ENCODE measurements around the gene PARP11. TPM values are rescaled to one million over a fixed set of nuclear protein-coding genes. Genes with fewer than 3 reads are reported as not detected.
A peak's percentile ranks its signal among the peaks of the same experiment; 100 is the strongest.

PARP11 gene
- total RNA-seq, 2 donors from 2014 or later: 15.3 to 30.3 TPM

DNA sequence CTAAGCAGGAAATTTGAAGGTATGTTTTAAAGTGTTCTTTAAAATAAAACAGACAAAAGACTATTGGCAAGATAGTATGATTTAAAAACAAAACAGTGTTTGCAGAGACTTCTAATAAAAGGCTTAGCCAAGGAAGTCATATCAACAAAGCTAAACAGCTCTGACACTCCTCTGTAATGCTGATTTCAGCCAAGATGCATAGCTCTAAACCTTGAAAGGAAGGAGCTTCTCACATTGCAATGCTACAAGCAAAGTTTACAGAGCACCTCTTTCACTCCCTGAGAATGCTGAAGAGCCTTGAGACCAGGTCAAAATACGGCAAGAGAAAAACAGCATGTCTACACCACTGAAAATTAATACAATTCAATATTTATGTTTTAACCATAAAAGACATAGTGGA is 51.8 kb downstream of the PARP11 start:
- Mint-ChIP-seq H3K4me1 (peaks cover 7% of the 10 kb centered on the region), H3K27me3 (ENCODE audit: insufficient read depth) (no peaks in the 10 kb centered on the region), H3K4me3 (no peak overlapping the region), H3K9me3 (peaks cover 1% of the 10 kb centered on the region), H3K36me3 (ENCODE audit: low read depth) (peaks cover 46% of the 10 kb centered on the region), H3K27ac (peak overlapping the region; percentile 14)
- Histone ChIP-seq H3K27ac (ENCODE audit: low read depth, low read length) (no peak overlapping the region), H3K4me3 (ENCODE audit: low read length) (no peak overlapping the region), H3K36me3 (ENCODE audit: control insufficient read depth, insufficient read depth, low read length) (peaks cover 32% of the 10 kb centered on the region), H3K4me1 (ENCODE audit: control insufficient read depth, insufficient read depth, low read length) (no peaks in the 10 kb centered on the region), H3K9me3 (ENCODE audit: control insufficient read depth, low read length) (no peaks in the 10 kb centered on the region), H3K9ac (ENCODE audit: extremely low read depth, low read length, poor library complexity, severe bottlenecking) (no peak overlapping the region), H3K27me3 (ENCODE audit: control insufficient read depth, insufficient read depth, low read length, poor library complexity, severe bottlenecking) (no peaks in the 10 kb centered on the region)
- TF ChIP-seq, protein P1, sequence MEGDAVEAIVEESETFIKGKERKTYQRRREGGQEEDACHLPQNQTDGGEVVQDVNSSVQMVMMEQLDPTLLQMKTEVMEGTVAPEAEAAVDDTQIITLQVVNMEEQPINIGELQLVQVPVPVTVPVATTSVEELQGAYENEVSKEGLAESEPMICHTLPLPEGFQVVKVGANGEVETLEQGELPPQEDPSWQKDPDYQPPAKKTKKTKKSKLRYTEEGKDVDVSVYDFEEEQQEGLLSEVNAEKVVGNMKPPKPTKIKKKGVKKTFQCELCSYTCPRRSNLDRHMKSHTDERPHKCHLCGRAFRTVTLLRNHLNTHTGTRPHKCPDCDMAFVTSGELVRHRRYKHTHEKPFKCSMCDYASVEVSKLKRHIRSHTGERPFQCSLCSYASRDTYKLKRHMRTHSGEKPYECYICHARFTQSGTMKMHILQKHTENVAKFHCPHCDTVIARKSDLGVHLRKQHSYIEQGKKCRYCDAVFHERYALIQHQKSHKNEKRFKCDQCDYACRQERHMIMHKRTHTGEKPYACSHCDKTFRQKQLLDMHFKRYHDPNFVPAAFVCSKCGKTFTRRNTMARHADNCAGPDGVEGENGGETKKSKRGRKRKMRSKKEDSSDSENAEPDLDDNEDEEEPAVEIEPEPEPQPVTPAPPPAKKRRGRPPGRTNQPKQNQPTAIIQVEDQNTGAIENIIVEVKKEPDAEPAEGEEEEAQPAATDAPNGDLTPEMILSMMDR (conservative IDR thresholded peaks at IDR 0.05): no peak
- WGBS, 2 experiments (ENCODE audit: insufficient coverage in 1 of 2, insufficient read length in 1 of 2): 50% methylated on average over 1 of the region's 1 CpG; no CpG with 5 or more reads in 1 of the 2 experiments
- no peak for DNase-seq

DNA sequence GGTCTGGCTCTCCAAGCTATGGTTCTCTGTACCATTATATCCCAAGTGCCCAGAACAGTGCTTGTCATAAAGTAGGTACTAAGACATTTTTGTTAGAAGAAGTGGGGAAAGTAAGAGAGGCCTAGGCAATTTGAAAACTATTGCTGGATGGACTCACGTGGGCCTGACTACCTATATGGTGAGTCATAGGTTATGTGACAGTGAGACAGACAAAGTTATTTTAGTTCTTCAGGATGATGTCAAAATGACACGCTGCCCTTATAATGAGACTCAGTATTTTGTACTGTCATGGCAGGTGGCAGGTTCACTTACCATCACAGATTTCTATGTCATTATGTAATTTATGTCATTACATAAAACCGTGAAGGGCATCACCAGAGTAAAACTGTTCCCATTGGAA is 53.1 kb downstream of the PARP11 start:
- TF ChIP-seq, protein P1 (conservative IDR thresholded peaks at IDR 0.05): no peak
- Histone ChIP-seq H3K27ac (ENCODE audit: low read depth, low read length) (no peak overlapping the region), H3K9ac (ENCODE audit: extremely low read depth, low read length, poor library complexity, severe bottlenecking) (no peak overlapping the region), H3K27me3 (ENCODE audit: control insufficient read depth, insufficient read depth, low read length, poor library complexity, severe bottlenecking) (no peaks in the 10 kb centered on the region), H3K4me3 (ENCODE audit: low read length) (no peak overlapping the region), H3K9me3 (ENCODE audit: control insufficient read depth, low read length) (no peaks in the 10 kb centered on the region), H3K36me3 (ENCODE audit: control insufficient read depth, insufficient read depth, low read length) (peaks cover 24% of the 10 kb centered on the region), H3K4me1 (ENCODE audit: control insufficient read depth, insufficient read depth, low read length) (no peaks in the 10 kb centered on the region)
- WGBS, 2 experiments (ENCODE audit: insufficient coverage in 1 of 2, insufficient read length in 1 of 2): 82 to 100% methylated on average over 1 to 3 of the region's 3 CpGs
- H3K27me3 Mint-ChIP-seq (ENCODE audit: insufficient read depth): no peaks in the 10 kb centered on the region
- H3K4me1 Mint-ChIP-seq: peaks cover 7% of the 10 kb centered on the region
- peaks cover 1% of the 10 kb centered on the region for H3K9me3 Mint-ChIP-seq
- peaks cover 38% of the 10 kb centered on the region for H3K36me3 Mint-ChIP-seq (ENCODE audit: low read depth)
- H3K4me3 Mint-ChIP-seq: no peak overlapping the region
- H3K27ac Mint-ChIP-seq: no peak overlapping the region
- DNase-seq: no peak

DNA sequence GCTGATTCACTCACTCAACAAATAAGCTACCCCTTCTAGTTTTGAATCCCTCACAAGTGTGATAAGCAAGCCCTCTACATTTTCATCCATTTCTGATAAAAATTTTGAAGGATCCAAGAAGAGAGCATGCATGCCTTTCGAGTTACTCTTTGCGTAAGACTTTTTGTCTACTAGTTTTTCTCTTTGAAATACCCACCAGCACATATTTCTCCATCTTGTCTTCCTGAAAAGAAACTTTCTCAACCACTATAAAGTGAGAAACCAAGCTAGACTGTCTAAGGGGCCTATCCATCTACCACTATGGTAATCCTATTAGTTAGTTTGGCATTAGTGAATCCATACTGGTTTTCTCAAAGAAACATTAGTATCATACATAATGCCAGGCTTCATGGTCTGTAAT is 56.9 kb downstream of the PARP11 start:
- Mint-ChIP-seq H3K36me3 (ENCODE audit: low read depth) (peaks cover 33% of the 10 kb centered on the region), H3K4me1 (no peaks in the 10 kb centered on the region), H3K9me3 (no peaks in the 10 kb centered on the region), H3K27me3 (ENCODE audit: insufficient read depth) (no peaks in the 10 kb centered on the region), H3K27ac (no peak overlapping the region), H3K4me3 (no peak overlapping the region)
- Histone ChIP-seq H3K4me1 (ENCODE audit: control insufficient read depth, insufficient read depth, low read length) (no peaks in the 10 kb centered on the region), H3K4me3 (ENCODE audit: low read length) (no peak overlapping the region), H3K27me3 (ENCODE audit: control insufficient read depth, insufficient read depth, low read length, poor library complexity, severe bottlenecking) (no peaks in the 10 kb centered on the region), H3K36me3 (ENCODE audit: control insufficient read depth, insufficient read depth, low read length) (peaks cover 27% of the 10 kb centered on the region), H3K27ac (ENCODE audit: low read depth, low read length) (no peak overlapping the region), H3K9ac (ENCODE audit: extremely low read depth, low read length, poor library complexity, severe bottlenecking) (no peak overlapping the region), H3K9me3 (ENCODE audit: control insufficient read depth, low read length) (no peaks in the 10 kb centered on the region)
- TF ChIP-seq, protein P1 (conservative IDR thresholded peaks at IDR 0.05): no peak
- WGBS, 2 experiments (ENCODE audit: insufficient coverage in 1 of 2, insufficient read length in 1 of 2): 79 to 97% methylated on average over 2 of the region's 2 CpGs
- DNase-seq: no peak

All from endodermal cell (in vitro differentiated cells).